ENCODE results near the gene ZNF789.
"Not testable (repeated sequence)": the region's sequence is repeated elsewhere in the genome, so short reads cannot be mapped to it uniquely, and the experiment has no call there.

The ZNF789 gene

GRCh38 chr7:99472561-99473314 is at the start of gene ZNF789:
ZNF789 (plus strand) TSS chr7:99472890; CDS start chr7:99476457, 3,567 bp downstream.
- peak; percentile 96 for DNase-seq (ENCODE audit: low spot score)

GRCh38 chr7:99424932-99425730 is 47.6 kb upstream of the ZNF789 start:
- DNase-seq (ENCODE audit: low spot score), result no peak

GRCh38 chr7:99428972-99429566 is 43.6 kb upstream of the ZNF789 start:
- DNase-seq (ENCODE audit: low spot score), result no peak

DNA sequence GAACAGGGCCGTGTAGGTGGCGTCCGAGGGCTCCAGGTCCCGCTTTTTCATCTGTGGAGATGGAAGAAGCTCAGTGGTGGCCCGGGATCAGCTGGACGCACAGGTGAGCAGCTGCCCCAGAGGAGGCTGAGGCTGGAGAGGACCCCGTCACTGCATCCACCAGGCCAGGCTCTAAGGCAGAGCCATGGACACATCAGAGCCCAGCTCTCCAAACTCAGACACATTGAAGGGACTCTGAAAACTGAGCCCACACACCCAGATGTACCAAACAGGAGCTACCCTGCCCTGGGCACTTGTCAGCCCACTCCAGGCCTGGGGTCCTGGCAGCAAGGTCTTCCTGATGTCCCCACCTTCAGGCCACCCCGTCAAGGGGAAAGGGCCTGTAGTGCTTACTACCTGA is 42.9 kb upstream of the ZNF789 start:
- no peak for DNase-seq (ENCODE audit: low spot score)

GRCh38 chr7:99431756-99432540 is 40.7 kb upstream of the ZNF789 start:
- not testable (repeated sequence) for DNase-seq (ENCODE audit: low spot score)

DNA sequence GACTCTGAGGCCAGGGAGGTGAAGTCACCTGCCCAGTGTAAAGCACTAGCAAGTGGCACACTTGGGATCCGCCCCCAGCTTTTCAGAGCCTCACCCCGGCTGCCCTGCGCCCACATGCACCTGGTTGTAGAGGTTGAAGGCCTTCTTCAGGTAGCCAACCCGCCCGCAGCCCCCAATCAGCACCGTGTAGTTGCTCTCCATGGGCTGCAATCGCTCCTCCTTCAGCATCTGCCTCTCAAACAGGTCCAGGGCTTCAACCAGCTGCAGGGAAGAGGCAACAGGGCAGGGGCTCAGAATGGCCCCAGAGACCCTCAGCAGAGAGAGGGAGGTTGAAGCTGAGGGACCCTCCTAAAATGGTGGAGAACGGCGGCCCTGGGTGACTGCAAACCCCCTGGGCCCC is 39.5 kb upstream of the ZNF789 start:
- DNase-seq (ENCODE audit: low spot score), result no peak

GRCh38 chr7:99437946-99438572 is 34.6 kb upstream of the ZNF789 start:
- no peak for DNase-seq (ENCODE audit: low spot score)

DNA sequence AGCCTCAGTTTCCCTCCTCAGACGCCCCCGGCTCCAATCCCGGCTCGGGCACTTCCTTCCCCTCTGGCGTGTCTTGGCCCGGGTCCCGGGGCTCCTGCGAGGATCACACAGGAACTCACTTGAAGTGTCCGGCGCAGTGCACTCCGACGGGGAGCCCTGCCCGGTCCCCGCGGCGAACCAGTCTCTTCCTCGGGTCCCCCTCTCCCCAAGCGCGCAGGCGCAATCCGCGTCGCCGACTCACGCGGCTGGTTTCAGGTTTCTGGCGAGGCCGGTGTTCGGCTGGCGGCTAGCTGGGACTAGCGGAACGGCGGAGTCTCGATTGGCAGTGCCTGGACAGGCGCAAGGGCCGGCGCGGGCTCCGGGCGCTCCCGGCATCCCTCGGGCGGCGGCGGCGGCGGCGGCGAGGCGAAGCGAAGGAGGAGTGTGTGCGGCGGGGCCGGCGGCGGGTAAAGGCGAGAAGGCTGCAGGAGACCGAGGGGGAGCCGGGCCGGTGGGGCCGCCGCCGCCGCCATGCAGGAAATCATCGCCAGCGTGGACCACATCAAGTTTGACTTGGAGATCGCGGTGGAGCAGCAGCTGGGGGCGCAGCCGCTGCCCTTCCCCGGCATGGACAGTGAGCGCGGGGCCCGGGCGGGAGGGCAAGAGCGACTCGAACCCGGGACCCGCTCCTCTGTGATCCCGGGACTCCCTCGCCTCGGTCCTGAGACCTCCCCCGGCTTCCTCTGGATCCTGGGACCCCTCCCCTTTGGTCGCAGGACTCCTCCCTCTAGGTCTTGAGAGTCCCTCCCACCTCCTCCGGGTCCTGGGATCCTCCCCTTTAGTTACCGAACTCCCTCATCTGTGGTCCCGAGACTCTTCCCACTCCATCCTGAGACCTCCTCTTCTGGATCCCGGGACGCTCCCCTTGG is 33.9 kb upstream of the ZNF789 start, which contains the start of the genes CPSF4 and PTCD1:
Gene CPSF4 (plus strand): TSS at position 371 of the 908 bp plus-strand sequence. CDS start 140 bp downstream, at position 511.
Gene PTCD1 (minus strand): TSS at position 226 of the 908 bp plus-strand sequence. CDS start 3,556 bp downstream, outside the sequence.
- peak; percentile 90 for DNase-seq (ENCODE audit: low spot score)

DNA sequence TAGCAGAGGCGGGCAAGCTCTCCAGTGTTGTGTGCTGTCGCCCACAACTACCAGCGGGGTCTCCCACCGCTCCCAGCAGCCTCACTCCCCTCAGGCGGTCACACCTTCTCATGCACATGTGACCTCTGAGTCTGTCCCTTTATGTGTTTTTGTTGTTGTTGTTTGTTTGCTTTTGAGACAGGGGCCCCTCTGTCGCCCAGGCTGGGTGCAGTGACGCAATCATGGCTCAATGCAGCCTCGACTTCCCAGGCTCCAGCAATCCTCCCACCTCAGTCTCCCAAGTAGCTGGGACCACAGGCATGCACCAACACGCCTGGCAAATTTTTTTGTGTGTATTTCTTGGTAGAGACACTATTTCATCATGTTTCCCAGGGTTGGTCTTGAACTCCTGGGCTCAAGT is 32.5 kb upstream of the ZNF789 start:
- no peak for DNase-seq (ENCODE audit: low spot score)

DNA sequence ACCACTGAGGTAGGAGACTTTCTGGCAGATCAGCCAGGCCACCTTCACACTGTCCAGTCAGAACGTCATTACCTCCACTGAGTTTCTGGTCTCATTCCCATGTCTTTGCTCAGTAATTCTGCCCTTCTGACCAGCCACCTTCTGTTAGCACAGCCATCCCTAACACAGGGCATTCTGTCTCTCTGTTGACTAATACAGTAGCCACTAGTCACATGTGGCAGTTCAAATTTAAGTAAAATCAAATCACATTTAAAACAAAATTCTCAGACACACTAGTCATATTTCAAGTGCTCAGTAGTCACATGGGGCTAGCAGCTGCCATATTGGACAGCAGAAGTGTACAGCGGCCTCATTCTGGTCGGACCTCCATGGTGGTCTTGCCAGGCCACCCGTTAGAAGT is 26.6 kb upstream of the ZNF789 start:
- no peak for DNase-seq (ENCODE audit: low spot score)

DNA sequence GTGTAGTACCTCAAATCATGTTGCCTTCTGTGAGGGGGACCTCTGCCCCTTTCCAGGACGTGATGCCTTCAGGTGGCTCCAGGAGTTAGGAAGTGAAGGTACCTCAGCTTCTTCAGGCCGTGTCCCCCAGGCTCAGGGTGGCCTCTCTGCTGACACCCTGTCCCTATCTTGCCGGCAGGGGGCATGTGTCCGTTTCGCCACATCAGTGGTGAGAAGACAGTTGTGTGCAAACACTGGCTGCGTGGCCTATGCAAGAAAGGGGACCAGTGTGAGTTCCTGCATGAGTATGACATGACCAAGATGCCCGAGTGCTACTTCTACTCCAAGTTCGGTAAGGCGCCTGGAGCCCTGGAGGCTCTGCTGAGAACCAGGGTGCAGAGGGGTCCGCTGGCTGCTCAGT is 24.7 kb upstream of the ZNF789 start:
- no peak for DNase-seq (ENCODE audit: low spot score)

DNA sequence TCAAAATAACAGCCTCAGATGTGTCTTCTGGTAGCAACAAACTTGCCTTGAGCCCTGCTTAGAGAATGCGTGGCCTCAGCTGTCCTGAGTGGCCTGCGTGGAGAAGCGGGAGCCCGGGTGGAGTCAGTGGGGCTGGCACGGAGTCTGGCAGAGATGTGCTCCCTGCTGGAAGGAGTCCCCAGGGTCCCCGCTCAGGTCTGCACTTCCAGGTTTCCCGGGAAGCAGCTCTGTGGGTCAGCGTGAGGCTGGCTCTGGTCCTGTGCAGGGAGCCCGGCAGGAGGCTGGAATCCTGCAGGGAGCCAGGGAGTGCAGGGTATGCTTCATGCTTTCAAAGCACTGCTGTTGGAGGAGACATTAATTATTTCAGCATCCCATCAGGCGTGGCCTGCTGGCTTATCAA is 23.8 kb upstream of the ZNF789 start:
- DNase-seq (ENCODE audit: low spot score), result no peak

DNA sequence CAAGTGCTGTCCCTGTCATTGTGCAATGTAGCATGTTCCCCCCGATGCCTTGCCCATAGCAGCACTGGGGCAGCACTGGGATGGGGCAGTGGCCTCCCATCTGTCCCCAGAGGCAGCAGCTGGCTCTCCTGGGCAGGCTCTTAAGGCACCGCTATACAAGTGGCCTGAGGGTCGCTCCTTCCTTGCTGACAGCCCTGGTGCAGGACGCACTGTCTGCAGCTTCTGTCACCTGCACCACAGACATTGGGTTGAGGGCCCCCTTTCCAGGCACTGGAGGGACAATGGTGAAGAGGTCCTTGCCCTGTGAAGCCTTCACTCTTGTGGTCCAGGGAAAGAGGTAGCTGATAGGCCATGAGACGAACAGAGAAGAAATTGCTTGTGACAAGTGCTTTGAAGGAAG is 23.4 kb upstream of the ZNF789 start:
- no peak for DNase-seq (ENCODE audit: low spot score)

GRCh38 chr7:99451936-99452335 is 20.8 kb upstream of the ZNF789 start:
- DNase-seq (ENCODE audit: low spot score), result no peak

DNA sequence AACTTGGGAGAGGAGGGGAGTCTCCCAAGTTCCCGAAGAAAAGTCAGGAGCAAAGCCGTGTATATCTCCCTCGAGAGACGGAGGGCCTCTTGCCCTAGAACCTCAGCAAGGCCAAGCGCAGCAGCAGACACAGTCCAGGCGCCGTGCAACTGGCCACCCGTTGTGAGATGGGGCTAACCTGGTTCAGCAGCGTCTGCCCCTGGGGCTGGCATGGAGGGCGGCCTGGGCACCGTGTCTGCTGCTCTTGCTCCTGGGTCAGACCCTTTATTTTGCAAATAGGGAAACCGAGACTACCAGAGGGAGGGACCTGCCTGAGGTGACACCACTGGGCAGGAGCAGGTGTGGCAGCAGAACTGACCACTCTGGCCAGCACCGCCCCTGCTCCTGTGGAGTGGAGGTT is 20.1 kb upstream of the ZNF789 start:
- no peak for DNase-seq (ENCODE audit: low spot score)

DNA sequence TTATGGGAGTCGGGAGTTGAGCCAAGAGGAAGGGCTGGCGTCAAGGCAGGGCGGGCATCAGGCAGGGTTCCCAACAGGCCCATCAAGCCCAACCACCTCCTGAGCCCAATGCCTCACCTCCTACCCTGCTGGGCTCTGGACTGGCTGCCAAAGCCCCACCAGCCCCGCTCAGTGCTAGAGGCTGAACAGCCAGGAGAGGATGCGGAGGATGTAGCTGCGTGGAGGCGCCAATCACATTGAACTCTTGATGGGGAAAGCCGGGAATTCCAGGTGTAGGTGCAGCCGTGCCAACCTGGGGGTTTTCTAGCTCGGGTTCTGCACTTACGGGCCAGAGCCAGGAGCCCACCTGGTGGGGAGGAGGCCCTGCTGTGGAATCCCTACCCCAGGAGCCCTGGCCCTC is 19.6 kb upstream of the ZNF789 start:
- no peak for DNase-seq (ENCODE audit: low spot score)

DNA sequence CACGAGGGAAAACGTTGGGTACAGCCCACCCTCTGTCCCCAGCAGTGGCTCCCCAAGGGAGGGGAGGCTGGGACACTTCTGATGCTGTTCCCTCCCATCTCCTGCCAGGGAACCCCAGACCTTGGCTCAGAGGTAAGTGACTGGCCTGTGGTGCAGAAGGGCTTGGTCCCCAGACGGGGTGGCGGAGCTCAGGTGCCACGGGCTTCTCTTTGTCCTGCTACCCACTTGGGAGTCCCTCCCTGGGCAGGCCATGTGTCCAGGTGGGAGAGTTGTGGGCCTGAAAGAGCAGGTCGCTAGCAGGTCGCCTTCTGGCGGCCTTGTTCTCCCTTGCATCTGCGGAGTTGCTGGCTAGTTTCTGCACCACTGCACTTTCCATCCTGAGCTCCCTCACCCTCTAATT is 16.8 kb upstream of the ZNF789 start:
- no peak for DNase-seq (ENCODE audit: low spot score)

- DNase-seq (ENCODE audit: low spot score), result no peak
These were observed 16.4 kb upstream of the ZNF789 start for GRCh38 chr7:99456288-99456687.

DNA sequence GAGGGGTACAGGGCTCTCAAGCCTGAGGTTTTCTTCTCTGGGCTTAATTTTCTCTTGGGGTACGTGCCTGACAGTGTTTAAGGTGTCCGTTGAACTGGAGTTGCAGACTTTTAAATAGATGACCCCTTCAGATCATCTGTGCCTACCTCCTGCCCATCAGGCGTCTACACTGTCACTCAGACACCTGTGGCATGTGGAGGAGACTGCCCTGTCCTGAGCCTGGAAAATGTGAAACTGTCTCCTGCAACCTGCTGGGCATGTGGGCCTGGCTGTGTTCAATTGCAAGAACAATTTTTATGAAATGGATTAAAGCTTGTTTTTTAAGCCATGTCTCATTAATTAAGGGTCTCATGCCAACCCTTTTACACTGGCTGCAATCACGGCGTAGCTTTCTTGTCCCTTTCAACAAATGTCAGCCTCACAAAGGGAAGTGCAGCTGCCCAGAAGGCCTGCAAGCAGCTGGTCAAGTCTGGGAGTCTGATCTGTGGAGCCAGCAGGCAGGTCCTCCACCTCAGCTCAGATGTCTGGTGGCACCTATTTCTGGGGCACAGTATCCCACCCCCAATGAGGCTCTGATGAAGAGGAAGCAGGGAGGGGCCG is 15.5 kb upstream of the ZNF789 start:
- DNase-seq (ENCODE audit: low spot score), result no peak
